ENCODE results near the gene ASIC2.

The ASIC2 gene

GRCh38 chr17:33288954-33289353 lies 4.1 kb downstream of the ASIC2 start:
- DNase-seq (ENCODE audit: low read depth) = no peak

- DNase-seq (ENCODE audit: low read depth) = no peak
Observed at GRCh38 chr17:33287096-33287725, 5.9 kb downstream of the ASIC2 start.

DNA sequence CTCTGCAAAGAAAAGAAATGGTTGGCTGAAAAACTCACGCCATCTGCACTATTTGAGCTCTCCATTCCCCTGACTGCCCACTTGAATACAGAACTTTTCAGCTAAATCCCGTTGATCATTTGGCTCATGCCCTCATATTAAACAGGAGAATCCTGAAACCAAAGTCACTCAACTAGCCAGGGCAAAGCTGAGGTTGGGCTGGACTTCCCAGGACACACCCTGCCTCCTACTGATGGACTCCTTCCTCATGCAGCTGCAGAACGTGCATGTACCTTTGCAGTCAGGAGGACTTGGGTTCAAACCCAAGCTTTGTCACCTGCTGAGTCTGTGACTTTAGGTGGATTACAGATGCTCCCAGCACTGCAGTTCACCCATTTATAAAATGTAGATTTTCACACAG lies 7.7 kb downstream of the ASIC2 start:
- no peak for DNase-seq (ENCODE audit: low read depth)

GRCh38 chr17:33284022-33284421 lies 9.1 kb downstream of the ASIC2 start:
- no peak for DNase-seq (ENCODE audit: low read depth)

DNA sequence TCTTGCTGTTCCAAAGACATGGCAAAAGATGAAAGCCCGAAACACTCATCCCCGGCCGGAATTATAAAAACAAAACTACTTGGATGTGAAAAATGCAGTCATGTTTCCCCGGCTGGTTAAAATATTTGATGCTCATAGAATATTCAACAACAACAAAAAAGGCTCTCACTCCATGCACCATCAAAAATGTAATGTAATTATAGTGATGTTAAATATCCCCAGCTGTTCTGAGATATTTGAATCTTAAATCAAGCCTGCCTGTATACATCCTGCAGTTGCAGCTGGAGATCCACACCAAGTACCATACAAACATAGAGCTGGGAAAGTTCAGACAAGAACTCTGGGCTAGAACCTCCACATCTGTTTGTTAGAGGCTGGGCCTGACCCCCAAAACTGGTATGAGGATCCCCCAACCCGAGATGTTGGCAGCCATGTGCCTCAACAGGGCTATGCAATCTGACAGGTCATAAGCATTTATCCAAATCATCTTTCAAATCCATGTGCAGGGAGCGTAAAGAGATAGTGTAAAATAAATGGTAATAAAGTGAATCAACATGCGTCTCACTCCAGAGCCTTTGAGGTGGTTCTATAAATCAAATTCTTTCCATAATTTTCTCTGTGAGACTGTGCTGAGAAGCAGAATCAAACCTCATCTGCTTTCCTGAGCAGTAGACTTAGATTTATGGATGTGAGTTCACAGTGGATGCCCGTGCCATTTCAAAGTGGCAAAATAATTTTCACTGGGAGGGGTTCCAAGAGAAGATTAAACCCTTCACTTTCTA lies 12.7 kb downstream of the ASIC2 start:
- DNase-seq (ENCODE audit: low read depth) = no peak

DNA sequence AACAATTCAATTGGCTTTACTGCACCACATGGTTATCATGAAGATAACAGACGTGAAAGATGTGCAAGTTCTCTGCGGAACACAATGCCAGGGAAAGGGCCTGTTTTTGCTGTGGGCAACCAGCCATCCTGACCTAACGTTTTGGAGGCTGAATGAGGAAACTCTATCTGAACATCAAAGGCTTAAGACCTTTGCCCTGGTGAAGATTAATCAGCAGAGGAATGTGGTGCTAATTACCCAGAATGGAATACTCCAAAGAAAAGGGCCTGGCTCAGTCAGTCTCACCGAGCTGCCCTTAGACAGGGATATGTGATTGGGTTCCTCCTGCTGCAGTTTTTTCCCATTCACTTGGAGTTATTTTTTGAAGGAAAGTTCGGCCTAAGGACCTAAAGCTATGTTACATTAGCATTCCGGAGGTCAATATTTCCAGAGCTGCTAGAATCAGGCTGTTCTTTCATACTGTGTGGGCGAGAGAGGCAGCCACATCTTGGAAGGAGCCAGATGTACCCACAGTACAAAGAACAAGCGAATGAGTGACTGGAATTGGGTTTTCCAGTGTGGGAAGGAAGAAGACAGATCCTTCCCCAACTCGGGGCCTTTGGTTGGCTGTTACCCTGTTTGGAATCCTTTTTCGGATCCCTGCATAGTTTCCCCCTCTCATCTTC lies 15.5 kb downstream of the ASIC2 start:
- no peak for DNase-seq (ENCODE audit: low read depth)

- DNase-seq (ENCODE audit: low read depth) = no peak
Observed at GRCh38 chr17:33273743-33274410, 19.2 kb downstream of the ASIC2 start.

DNA sequence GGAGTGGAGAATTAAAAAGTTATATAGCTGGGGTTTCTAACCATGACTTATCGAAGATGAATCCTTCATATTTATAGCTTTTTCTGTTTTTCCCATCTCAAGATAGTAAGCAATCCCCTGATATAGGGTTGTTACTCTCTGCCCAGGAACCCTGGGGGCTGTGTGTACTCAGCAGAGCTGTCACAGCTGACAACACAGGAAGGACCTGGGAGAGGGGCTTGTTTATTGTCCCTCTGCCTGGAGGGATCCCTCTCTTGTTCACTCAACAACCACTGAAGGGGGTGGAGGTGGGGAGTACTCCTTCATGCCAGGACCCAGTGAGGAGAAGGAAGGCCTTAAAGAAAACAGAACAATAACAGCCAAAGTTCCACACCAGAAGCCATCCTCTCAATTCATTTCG lies 19.8 kb downstream of the ASIC2 start:
- no peak for DNase-seq (ENCODE audit: low read depth)

DNA sequence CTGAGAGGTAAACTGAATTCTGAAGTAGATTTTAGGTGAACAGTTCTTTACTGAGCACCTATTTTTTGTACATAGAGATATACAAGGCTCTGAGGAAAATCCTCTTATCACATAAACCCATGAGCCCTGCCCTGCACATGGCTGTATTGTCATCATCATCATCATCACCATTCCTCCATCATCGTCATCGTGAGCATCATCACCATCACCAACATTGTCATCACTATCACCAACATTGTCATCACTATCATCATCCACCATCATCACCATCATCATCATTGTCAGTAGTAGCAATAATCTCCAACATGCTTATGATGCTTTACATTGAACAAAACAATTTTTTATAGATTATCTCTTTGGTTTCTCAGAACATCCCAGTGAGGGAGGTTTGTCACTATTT lies 20.7 kb downstream of the ASIC2 start:
- DNase-seq (ENCODE audit: low read depth) = no peak

DNA sequence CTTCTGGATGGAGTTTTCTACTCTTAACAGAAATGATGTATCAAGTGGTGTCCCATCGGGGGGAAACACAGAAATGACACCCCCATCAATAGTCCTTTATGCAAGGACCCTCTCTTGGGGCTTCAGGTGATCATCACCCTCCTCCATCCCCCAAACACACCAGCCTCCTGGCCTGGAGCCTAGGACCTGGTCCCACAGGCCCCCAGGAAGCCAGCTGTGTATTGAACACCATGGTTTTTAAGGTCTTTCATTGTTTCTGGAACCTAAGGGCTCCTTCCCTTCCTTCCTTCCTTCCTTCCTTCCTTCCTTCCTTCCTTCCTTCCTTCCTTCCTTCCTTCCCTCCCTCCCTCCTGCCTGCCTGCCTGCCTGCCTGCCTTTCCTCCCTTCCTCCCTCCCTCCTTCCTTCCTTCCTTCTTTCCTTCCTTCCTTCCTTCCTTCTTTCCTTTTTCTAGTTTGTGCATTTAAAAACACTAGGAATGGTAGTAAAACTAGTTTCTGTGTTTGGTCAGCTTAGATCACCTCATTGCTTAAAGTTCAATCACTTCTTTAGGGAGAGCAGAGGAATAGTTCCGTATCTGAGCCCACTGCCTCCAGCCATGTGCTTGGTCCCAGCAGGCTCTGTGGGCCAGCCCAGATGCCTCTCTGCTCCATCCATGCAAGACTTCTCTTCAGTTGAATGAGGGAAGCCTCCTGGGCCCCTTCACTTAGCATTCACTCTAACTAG lies 23.6 kb downstream of the ASIC2 start:
- DNase-seq (ENCODE audit: low read depth) = no peak

- no peak for DNase-seq (ENCODE audit: low read depth)
Observed at GRCh38 chr17:33267851-33268548, 25.1 kb downstream of the ASIC2 start.

DNA sequence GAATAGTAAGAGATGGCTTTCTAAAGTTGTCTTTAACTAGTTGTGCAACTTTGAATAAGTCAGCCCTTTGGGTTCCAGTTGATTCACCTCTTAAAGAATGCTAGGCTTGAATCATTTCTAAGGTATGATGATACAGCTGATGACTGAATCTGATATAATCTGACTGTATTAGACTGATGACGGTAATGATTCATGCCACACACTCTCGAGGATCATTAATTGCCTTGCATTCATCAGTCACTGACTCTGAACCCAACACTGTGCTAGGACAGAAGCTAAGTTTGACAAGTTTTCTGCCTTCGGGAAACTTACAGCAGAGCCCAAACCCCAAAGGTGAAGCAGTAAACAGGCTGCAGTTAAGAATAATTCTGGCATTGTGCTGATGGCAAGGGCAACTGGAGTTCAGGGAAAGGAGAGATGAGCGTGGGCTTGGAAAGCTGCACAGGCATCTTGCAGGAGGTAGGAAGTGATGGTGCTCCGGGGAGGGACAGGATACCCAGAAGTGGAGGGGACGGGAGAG lies 25.8 kb downstream of the ASIC2 start:
- no peak for DNase-seq (ENCODE audit: low read depth)

GRCh38 chr17:33266611-33267010 lies 26.5 kb downstream of the ASIC2 start:
- DNase-seq (ENCODE audit: low read depth) = no peak

- no peak for DNase-seq (ENCODE audit: low read depth)
Observed at GRCh38 chr17:33266116-33266515, 27.0 kb downstream of the ASIC2 start.

- DNase-seq (ENCODE audit: low read depth) = no peak
Observed at GRCh38 chr17:33263396-33263795, 29.7 kb downstream of the ASIC2 start.

DNA sequence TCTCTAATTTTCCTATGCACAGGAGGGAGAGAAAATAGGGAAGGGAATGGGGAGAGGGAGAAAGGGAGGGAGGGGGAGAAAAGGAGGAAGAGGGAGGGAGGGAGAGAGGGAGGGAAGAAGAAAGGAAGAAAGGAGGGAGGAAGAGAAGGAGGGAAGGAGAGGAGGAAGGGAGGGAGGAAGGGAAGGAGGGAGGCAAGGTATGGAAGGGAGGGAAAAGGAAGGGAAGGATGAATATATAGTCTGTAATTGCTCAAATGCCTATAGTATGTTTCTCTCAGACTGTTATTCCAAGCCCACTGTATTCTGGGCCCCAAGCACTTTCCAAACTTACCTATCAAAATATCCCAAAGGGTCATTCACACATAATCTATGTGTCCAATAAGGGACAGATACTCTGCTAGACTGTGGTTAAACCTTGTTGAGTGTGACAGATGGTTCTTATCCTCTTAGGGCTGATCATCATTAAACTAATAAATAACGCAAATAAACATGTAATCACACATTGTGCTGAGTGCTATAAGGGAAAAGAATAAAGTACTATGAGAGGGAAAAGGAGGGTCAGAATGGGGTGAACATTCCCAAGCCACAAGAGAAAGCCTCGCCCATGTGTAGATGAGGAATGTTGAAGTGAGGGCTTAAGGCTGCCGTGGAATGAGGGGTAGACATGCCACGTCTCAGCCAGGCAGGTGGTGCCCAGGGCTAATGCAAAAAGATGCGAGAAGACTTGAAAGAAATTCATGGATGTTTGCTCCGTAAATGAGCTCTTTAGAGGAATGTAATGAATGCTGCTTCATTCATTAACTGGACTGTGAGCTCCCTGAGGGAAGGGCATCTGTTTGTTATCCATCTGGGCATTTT lies 30.6 kb downstream of the ASIC2 start:
- DNase-seq (ENCODE audit: low read depth) = no peak

GRCh38 chr17:33261820-33262219 lies 31.3 kb downstream of the ASIC2 start:
- no peak for DNase-seq (ENCODE audit: low read depth)

- no peak for DNase-seq (ENCODE audit: low read depth)
Observed at GRCh38 chr17:33260638-33261037, 32.5 kb downstream of the ASIC2 start.

DNA sequence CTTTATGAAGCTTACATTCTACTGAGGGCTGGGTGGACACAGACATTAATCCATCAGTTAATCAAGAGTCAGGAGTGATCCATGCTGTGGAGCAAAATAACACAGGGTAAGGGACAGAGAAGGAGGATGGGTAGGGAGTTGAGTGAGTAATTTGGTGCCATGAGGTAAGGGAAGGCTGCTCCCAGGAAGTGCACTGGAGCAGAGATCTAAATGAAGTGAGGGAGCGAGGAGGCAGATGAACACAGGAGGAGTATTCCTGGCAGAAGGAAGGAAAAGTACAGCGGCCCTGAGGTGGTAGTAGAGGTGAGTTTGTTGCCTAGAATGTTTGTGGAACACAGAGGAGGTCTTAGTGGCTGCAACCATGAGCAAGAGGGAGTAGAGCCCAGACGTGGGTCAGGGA lies 34.8 kb downstream of the ASIC2 start:
- DNase-seq (ENCODE audit: low read depth) = no peak

DNA sequence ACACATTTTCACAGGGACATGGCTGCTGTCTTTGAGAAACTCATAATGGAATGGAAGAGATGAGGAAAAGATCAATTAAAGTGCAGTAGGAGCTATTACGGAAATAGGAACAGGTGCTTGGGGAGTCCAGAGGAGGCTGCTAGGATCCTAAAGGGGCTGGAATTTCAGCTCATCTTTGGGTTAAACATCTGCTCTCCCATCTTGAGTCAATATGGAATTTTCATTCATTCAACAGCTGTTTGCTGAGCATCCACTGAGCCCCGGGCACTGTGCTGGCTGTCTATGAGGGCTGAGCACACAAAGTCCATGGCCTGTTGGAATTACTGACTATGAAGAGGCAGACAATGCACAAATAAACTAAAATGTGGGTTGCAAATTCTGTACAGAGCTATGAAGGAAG lies 47.9 kb downstream of the ASIC2 start:
- no peak for DNase-seq (ENCODE audit: low read depth)
